Keratinocyte (primary cell): ENCODE results near the gene DRGX. TPM values are rescaled to one million over a fixed set of nuclear protein-coding genes. Genes with fewer than 3 reads are reported as not detected.

Experiments used
- DNase-seq: peaks from one replicate; pipeline ENCODE4 v3.0.0-alpha.2; 2011; ENCODE audit warnings: low read depth, missing footprints, low spot score
- FAIRE-seq: peaks from 2 replicates; lab custom pipeline; 2011; peaks lifted over from hg19 to GRCh38; lab: Jason Lieb, UNC
- H2AFZ ChIP-seq: 2 replicates; pipeline ENCODE4 v1.6.0; 2012; ENCODE audit warnings: low read length, control low read depth, inconsistent platforms; ENCODE audit not compliant: control insufficient read depth
- H3K27ac ChIP-seq: 2 replicates; pipeline ENCODE4 v1.5.1; 2011; ENCODE audit warnings: low read length; ENCODE audit not compliant: control insufficient read depth, insufficient read depth
- H3K27me3 ChIP-seq: 3 replicates; pipeline ENCODE4 v1.6.0; 2011; ENCODE audit warnings: low read length; ENCODE audit not compliant: control insufficient read depth, insufficient read depth; ENCODE audit errors: extremely low read depth
- H3K36me3 ChIP-seq, 2 experiments: 2 replicates in 1 of 2; 3 replicates in 1 of 2; pipeline ENCODE4 v1.5.1; 2011; ENCODE audit warnings: low read length in 2 of 2, mild to moderate bottlenecking in 1 of 2; ENCODE audit not compliant: control insufficient read depth in 2 of 2, insufficient read depth in 2 of 2; ENCODE audit errors: extremely low read depth in 1 of 2
- H3K4me1 ChIP-seq: 3 replicates; pipeline ENCODE4 v1.5.1; 2011; ENCODE audit warnings: low read length; ENCODE audit not compliant: control insufficient read depth, insufficient read depth; ENCODE audit errors: extremely low read depth
- H3K4me2 ChIP-seq: 3 replicates; pipeline ENCODE4 v1.6.0; 2011; ENCODE audit warnings: low read depth, low read length; ENCODE audit not compliant: control insufficient read depth, insufficient read depth; ENCODE audit errors: extremely low read depth
- H3K4me3 ChIP-seq, 3 experiments: fragments of 200-600 bp in 1 of 3; sonication (generic) in 1 of 3; 2 replicates in 2 of 3; 3 replicates in 1 of 3; pipeline ENCODE4 v1.5.1; 2011 to 2016; ENCODE audit warnings: low read length in 3 of 3, mild to moderate bottlenecking in 3 of 3, control low read depth in 2 of 3, inconsistent platforms in 1 of 3, low read depth in 1 of 3, mixed read lengths in 1 of 3, mixed run types in 1 of 3, moderate library complexity in 1 of 3; ENCODE audit not compliant: control insufficient read depth in 2 of 3, insufficient read depth in 2 of 3; ENCODE audit errors: extremely low read depth in 1 of 3
- H3K79me2 ChIP-seq: 2 replicates; pipeline ENCODE4 v1.6.0; 2012; ENCODE audit warnings: low read length; ENCODE audit not compliant: control insufficient read depth, insufficient read depth
- H3K9ac ChIP-seq: 3 replicates; pipeline ENCODE4 v1.6.0; 2011; ENCODE audit warnings: low read length; ENCODE audit not compliant: control insufficient read depth, insufficient read depth; ENCODE audit errors: extremely low read depth
- H3K9me1 ChIP-seq: 3 replicates; pipeline ENCODE4 v1.6.0; 2011; ENCODE audit warnings: low read length; ENCODE audit not compliant: control insufficient read depth, insufficient read depth; ENCODE audit errors: extremely low read depth
- H3K9me3 ChIP-seq: 2 replicates; pipeline ENCODE4 v1.5.1; 2012; ENCODE audit warnings: low read depth, low read length; ENCODE audit not compliant: control insufficient read depth
- H4K20me1 ChIP-seq: 3 replicates; pipeline ENCODE4 v1.6.0; 2011; ENCODE audit warnings: low read length; ENCODE audit not compliant: control insufficient read depth, insufficient read depth; ENCODE audit errors: extremely low read depth
- EZH2 ChIP-seq: IDR thresholded peaks from one replicate; pipeline ENCODE4 v1.6.1; 2012; ENCODE audit warnings: inconsistent platforms, mild to moderate bottlenecking, low read length, moderate library complexity
- dilution Hi-C: fragments of 300-500 bp; cut with MboI; formaldehyde crosslinking; loops from one replicate; pipeline ENCODE4 v1.7.0; 2020; ENCODE audit warnings: low sequenced_read_pairs; ENCODE audit not compliant: extremely low pct_ligation_motif_present
- polyA plus RNA-seq, 5 experiments: library from polyadenylated mRNA; depleted of rRNA in 3 of 5; stranded (reverse) in 3 of 5; stranded (forward) in 1 of 5; unstranded in 1 of 5; fragments of >200 nt; gene quantifications; 1 replicate in 1 of 5; 2 replicates in 3 of 5; 3 replicates in 1 of 5; pipeline versions ENCODE4 v1.2.1 to v1.2.3, GENCODE V29; 2011 to 2012; ENCODE audit warnings: missing spikeins in 2 of 5, low read depth in 1 of 5, low replicate concordance in 1 of 5
- TF ChIP-seq, protein P1 (sequence below), 3 experiments: IDR thresholded peaks in 1 of 3; conservative IDR thresholded peaks in 1 of 3; optimal IDR thresholded peaks in 1 of 3; 2 replicates in 2 of 3; 3 replicates in 1 of 3; pipeline versions ENCODE3 to v1.5.1; 2011; ENCODE audit warnings: low read length in 3 of 3, mild to moderate bottlenecking in 3 of 3, moderate library complexity in 2 of 3, control low read depth in 1 of 3, inconsistent platforms in 1 of 3; ENCODE audit not compliant: insufficient read depth in 2 of 3; ENCODE audit errors: extremely low read depth in 1 of 3

The DRGX gene
- polyA plus RNA-seq, 1 donor (not counting 4 experiments of a cell fraction or from before 2014, with no cell fraction given): not detected

DNA sequence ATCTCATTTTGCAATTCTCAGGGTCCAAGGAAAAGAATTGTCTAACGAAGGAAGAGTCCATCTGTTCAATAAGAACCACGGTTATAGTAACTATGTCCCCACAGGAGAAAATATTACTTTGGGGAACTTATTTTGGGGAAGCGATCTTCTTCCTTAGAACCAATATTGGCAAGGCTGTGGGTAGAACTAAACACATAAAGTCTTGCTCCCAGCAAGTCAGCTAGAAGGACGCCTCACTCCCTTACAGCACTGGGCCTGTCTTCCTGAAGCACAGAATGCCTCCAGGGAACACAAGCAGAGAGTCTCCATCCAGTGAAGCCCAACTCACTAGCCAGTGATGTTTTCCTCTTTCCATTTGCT, 66.8 kb downstream of the DRGX start:
- dilution Hi-C loops: no loop called here
- no peaks in the 10 kb centered on the region for H3K79me2 ChIP-seq
- FAIRE-seq: no peak
- TF ChIP-seq, protein P1, sequence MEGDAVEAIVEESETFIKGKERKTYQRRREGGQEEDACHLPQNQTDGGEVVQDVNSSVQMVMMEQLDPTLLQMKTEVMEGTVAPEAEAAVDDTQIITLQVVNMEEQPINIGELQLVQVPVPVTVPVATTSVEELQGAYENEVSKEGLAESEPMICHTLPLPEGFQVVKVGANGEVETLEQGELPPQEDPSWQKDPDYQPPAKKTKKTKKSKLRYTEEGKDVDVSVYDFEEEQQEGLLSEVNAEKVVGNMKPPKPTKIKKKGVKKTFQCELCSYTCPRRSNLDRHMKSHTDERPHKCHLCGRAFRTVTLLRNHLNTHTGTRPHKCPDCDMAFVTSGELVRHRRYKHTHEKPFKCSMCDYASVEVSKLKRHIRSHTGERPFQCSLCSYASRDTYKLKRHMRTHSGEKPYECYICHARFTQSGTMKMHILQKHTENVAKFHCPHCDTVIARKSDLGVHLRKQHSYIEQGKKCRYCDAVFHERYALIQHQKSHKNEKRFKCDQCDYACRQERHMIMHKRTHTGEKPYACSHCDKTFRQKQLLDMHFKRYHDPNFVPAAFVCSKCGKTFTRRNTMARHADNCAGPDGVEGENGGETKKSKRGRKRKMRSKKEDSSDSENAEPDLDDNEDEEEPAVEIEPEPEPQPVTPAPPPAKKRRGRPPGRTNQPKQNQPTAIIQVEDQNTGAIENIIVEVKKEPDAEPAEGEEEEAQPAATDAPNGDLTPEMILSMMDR (optimal IDR thresholded peaks at IDR 0.05 in 1 of 3, IDR thresholded peaks at IDR 0.05 in 1 of 3, conservative IDR thresholded peaks at IDR 0.05 in 1 of 3; ENCODE audit: extremely low read depth in 1 of 3, insufficient read depth in 2 of 3, low read length in 3 of 3): no peak
- TF ChIP-seq EZH2: no peak
- H2AFZ ChIP-seq: no peak overlapping the region
- no peaks in the 10 kb centered on the region for H3K9me3 ChIP-seq
- H3K9me1 ChIP-seq: no peaks in the 10 kb centered on the region
- no peak for DNase-seq
- H3K36me3 ChIP-seq: no peaks in the 10 kb centered on the region
- H3K9ac ChIP-seq: no peak overlapping the region
- H3K27ac ChIP-seq: no peak overlapping the region
- H3K4me2 ChIP-seq: no peak overlapping the region
- H3K4me3 ChIP-seq: no peak overlapping the region
- no peaks in the 10 kb centered on the region for H4K20me1 ChIP-seq
- H3K27me3 ChIP-seq: no peaks in the 10 kb centered on the region
- no peaks in the 10 kb centered on the region for H3K4me1 ChIP-seq

GRCh38 chr10:49328401-49329145, 67.3 kb downstream of the DRGX start:
- no peak overlapping the region for H3K4me2 ChIP-seq

More at GRCh38 chr10:49328401-49329145, 67.3 kb downstream of the DRGX start:
- TF ChIP-seq, protein P1 (optimal IDR thresholded peaks at IDR 0.05 in 1 of 3, IDR thresholded peaks at IDR 0.05 in 1 of 3, conservative IDR thresholded peaks at IDR 0.05 in 1 of 3; ENCODE audit: extremely low read depth in 1 of 3, insufficient read depth in 2 of 3, low read length in 3 of 3): no peak
- TF ChIP-seq EZH2: no peak
- H3K9me1 ChIP-seq: no peaks in the 10 kb centered on the region
- H4K20me1 ChIP-seq: no peaks in the 10 kb centered on the region
- H3K9ac ChIP-seq: no peak overlapping the region
- H2AFZ ChIP-seq: no peak overlapping the region
- no peaks in the 10 kb centered on the region for H3K36me3 ChIP-seq
- no peaks in the 10 kb centered on the region for H3K4me1 ChIP-seq
- dilution Hi-C loops: no loop called here
- FAIRE-seq (no peak), DNase-seq (no peak)
- no peaks in the 10 kb centered on the region for H3K27me3 ChIP-seq
- no peaks in the 10 kb centered on the region for H3K9me3 ChIP-seq
- H3K27ac ChIP-seq: no peak overlapping the region
- H3K4me3 ChIP-seq: no peak overlapping the region
- H3K79me2 ChIP-seq: no peaks in the 10 kb centered on the region
